ENCODE results near the gene TRRAP. TPM values are rescaled to one million over a fixed set of nuclear protein-coding genes. Genes with fewer than 3 reads are reported as not detected.

The TRRAP gene
- total and polyA plus RNA-seq, 2 of the 4 experiments (the other 2 are of a cell fraction), result 12.5 to 18.1 TPM

GRCh38 chr7:98840722-98841121 is 37.6 kb upstream of the TRRAP start:
- H3K27me3 ChIP-seq (ENCODE audit: control insufficient read depth, insufficient read depth, low read length), result no peaks in the 10 kb centered on the region; the same call in 1 of the 2 replicates
- dilution Hi-C loops (cut with HindIII; ENCODE audit: low sequenced_read_pairs, unreplicated experiment), result no loop called here
- DNase-seq (peak; percentile 27), ATAC-seq (ENCODE audit: low read depth) (no peak)
- H3K9ac ChIP-seq (ENCODE audit: low read depth, low read length), result no peak overlapping the region
- in situ Hi-C loops (cut with MboI; ENCODE audit: low sequenced_read_pairs), result loop anchor here (5.0 kb wide), 2 partner anchors 408 to 543 kb away; no protein-coding TSS in a partner anchor
- intact Hi-C loops (cut with micrococcal nuclease), result loop anchor here (1.0 to 10.0 kb wide), 4 partner anchors 407 to 818 kb away; no protein-coding TSS in a partner anchor
- ChIA-PET POLR2A (ENCODE audit: unreplicated experiment) (no interaction called here), CTCF (interaction anchor here (0.8 to 2.2 kb wide), 4 partner anchors 9 to 405 kb away, joined by 3 to 25 read pairs (median 5); no protein-coding TSS in a partner anchor)
- no peak overlapping the region for H2AK5ac ChIP-seq (ENCODE audit: low read depth, low read length)
- H4K91ac ChIP-seq (ENCODE audit: insufficient read depth, low read depth, low read length), result no peak overlapping the region
- H3K4ac ChIP-seq (ENCODE audit: low read depth, low read length), result no peak overlapping the region
- H3K23ac ChIP-seq (ENCODE audit: low read depth, low read length), result no peak overlapping the region
- peak overlapping the region; percentile 82 for H2AK9ac ChIP-seq (replicated peaks; ENCODE audit: low read depth, low read length, poor library complexity)
- H2BK5ac ChIP-seq (ENCODE audit: low read depth, low read length, poor library complexity, severe bottlenecking), result no peak overlapping the region
- no peak overlapping the region; the same call in 1 of the 2 replicates for H2BK120ac ChIP-seq (ENCODE audit: low read depth, low read length)
- H3K4me2 ChIP-seq (ENCODE audit: low read depth, low read length), result no peak overlapping the region
- H2AFZ ChIP-seq (replicated peaks; ENCODE audit: low read length, poor library complexity), result no peak overlapping the region
- H3K56ac ChIP-seq (ENCODE audit: extremely low read depth, insufficient read depth, low read length), result no peak overlapping the region
- H3K27ac ChIP-seq (ENCODE audit: insufficient read depth, low read length), result no peak overlapping the region; the same call in 1 of the 2 replicates
- H3K4me3 ChIP-seq (ENCODE audit: insufficient read depth, low read depth, low read length), result no peak overlapping the region
- H4K20me1 ChIP-seq (ENCODE audit: insufficient read depth, low read length), result peaks cover 4% of the 10 kb centered on the region; the same call in 1 of the 2 replicates
- no peak overlapping the region; the same call in 1 of the 2 replicates for H4K5ac ChIP-seq (ENCODE audit: low read depth, low read length)
- H3K9me1 ChIP-seq (ENCODE audit: insufficient read depth, low read length), result 0 out of 2 replicates have a peak, but pooled peaks cover 2% of the 10 kb centered on the region
- no peaks in the 10 kb centered on the region for H3K36me3 ChIP-seq (ENCODE audit: control insufficient read depth, insufficient read depth, low read length)
- BruUV-seq (replicated peaks), result no TSS peak
- no CpG with 5 or more reads among the region's 4 CpGs for WGBS, 2 experiments (ENCODE audit: extremely low coverage in 2 of 2, insufficient read length in 1 of 2)
- no peak overlapping the region for H2BK15ac ChIP-seq (ENCODE audit: low read depth, low read length)
- H3K9me3 ChIP-seq (ENCODE audit: control insufficient read depth, insufficient read depth, low read length), result no peaks in the 10 kb centered on the region
- no peak overlapping the region for H4K8ac ChIP-seq (ENCODE audit: low read depth in 2 of 2, low read length in 2 of 2)
- TF ChIP-seq CHD1 (IDR thresholded peaks at IDR 0.05; ENCODE audit: low read depth, low read length), result no peak
- no peak for TF ChIP-seq RAD21 (IDR thresholded peaks at IDR 0.05; ENCODE audit: low read length)
- no peak for TF ChIP-seq CEBPB (IDR thresholded peaks at IDR 0.05; ENCODE audit: low read depth, low read length)
- no peak for TF ChIP-seq CTCF (conservative IDR thresholded peaks at IDR 0.05; ENCODE audit: low read depth, low read length)
- TF ChIP-seq ELK1 (IDR thresholded peaks at IDR 0.05; ENCODE audit: borderline replicate concordance, low read depth, low read length), result no peak
- TF ChIP-seq MAZ (IDR thresholded peaks at IDR 0.05; ENCODE audit: borderline replicate concordance, low read depth, low read length), result no peak
- TF ChIP-seq RCOR1 (IDR thresholded peaks at IDR 0.05; ENCODE audit: insufficient replicate concordance, low read length), result no peak
- TF ChIP-seq MAFK (IDR thresholded peaks at IDR 0.05; ENCODE audit: low read depth, low read length), result no peak
- TF ChIP-seq NFE2L2 (IDR thresholded peaks at IDR 0.05; ENCODE audit: low read depth, low read length), result no peak
- H2BK20ac ChIP-seq (ENCODE audit: low read depth, low read length), result no peak overlapping the region; the same call in 1 of the 2 replicates
- H3K14ac ChIP-seq (replicated peaks; ENCODE audit: low read depth, low read length), result no peak overlapping the region
- H3K79me1 ChIP-seq (ENCODE audit: low read depth in 1 of 2, low read length in 2 of 2), result no peaks in the 10 kb centered on the region
- H3K4me1 ChIP-seq (ENCODE audit: control insufficient read depth, insufficient read depth, low read length), result peaks cover 5% of the 10 kb centered on the region; the same call in 1 of the 2 replicates
- no peak overlapping the region; the same call in 1 of the 2 replicates for H3K18ac ChIP-seq (ENCODE audit: low read depth, low read length)
